Activated CD8-positive, alpha-beta T cell treated with anti-CD3 and anti-CD28 coated beads for 36 hours (primary cell): ENCODE data around the gene DEFB119. TPM values are rescaled to one million over a fixed set of nuclear protein-coding genes. Genes with fewer than 3 reads are reported as not detected.

Experiments
- ATAC-seq: fragments of 200-7000 bp; cut with Tn5 transposase; one replicate; pipeline ENCODE4 v1.10.0; 2021; ENCODE audit warnings: mild to moderate bottlenecking, moderate library complexity
- CTCF ChIA-PET: fragments of 350-600 bp; sonication (Branson Sonifier 250); formaldehyde crosslinking; loops from one replicate; lab custom pipeline; 2021; ENCODE audit warnings: antibody characterized with exemption; lab: Charles Lee
- POLR2A ChIA-PET: fragments of 350-600 bp; sonication (Branson Sonifier 250); formaldehyde crosslinking; loops from one replicate; lab custom pipeline; 2021; ENCODE audit warnings: antibody characterized with exemption; lab: Charles Lee
- DNase-seq: peaks from one replicate; pipeline ENCODE4 v3.0.0-alpha.2; 2020
- H3K27ac Mint-ChIP-seq: one replicate; pipeline ENCODE4 v1.8.0; 2021; ENCODE audit warnings: mild to moderate bottlenecking, mixed read lengths
- H3K27me3 Mint-ChIP-seq: one replicate; pipeline ENCODE4 v1.8.0; 2021; ENCODE audit warnings: mixed read lengths
- H3K36me3 Mint-ChIP-seq: one replicate; pipeline ENCODE4 v1.8.0; 2021; ENCODE audit warnings: low read depth, mixed read lengths
- H3K4me1 Mint-ChIP-seq: one replicate; pipeline ENCODE4 v1.8.0; 2021; ENCODE audit warnings: low read depth, mixed read lengths
- H3K4me3 Mint-ChIP-seq: one replicate; pipeline ENCODE4 v1.8.0; 2021; ENCODE audit warnings: mild to moderate bottlenecking, moderate library complexity, mixed read lengths
- H3K9me3 Mint-ChIP-seq: one replicate; pipeline ENCODE4 v1.8.0; 2021; ENCODE audit warnings: mixed read lengths
- intact Hi-C: fragments of 100-400 bp; cut with micrococcal nuclease; formaldehyde crosslinking; loops from one replicate; pipeline ENCODE4 v1.10.0; 2022
- total RNA-seq, 2 experiments: library from RNA; stranded (reverse); gene quantifications; one replicate each; pipeline ENCODE4 v1.2.3, GENCODE V29; 2021
- TF ChIP-seq, protein P1 (sequence below): fragments of 200-600 bp; IDR thresholded peaks from one replicate; pipeline ENCODE4 v1.8.0; 2022; ENCODE audit warnings: antibody characterized with exemption, mild to moderate bottlenecking

DEFB119 gene
- total RNA-seq, 2 experiments from 2014 or later, result not detected

DNA sequence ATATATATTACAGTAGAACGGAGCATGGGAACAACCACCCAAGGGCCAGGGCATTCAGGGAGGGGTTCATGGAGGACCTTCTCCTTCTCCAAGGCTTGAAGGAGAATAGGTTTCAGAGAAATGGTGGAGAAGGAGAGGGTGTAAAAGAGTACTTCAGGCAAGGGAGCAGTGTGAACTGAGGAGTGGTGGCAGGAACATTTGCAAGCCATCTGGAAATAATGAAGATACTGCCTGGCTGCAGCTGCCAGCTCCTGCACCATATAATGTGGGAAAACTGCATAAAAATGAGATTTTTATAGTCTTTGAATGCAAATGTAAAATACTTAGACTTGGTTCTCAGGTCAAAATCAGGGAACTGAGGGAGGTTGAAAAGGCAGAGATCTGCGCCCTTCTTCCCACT, 25.3 kb upstream of the DEFB119 start:
- POLR2A ChIA-PET, result no interaction called here
- CTCF ChIA-PET, result interaction anchor here (0.7 to 4.9 kb wide), 3 partner anchors 25 to 86 kb away, joined by 3 to 30 read pairs (median 3); partner anchors contain the start of gene DEFB123
- TF ChIP-seq, protein P1, sequence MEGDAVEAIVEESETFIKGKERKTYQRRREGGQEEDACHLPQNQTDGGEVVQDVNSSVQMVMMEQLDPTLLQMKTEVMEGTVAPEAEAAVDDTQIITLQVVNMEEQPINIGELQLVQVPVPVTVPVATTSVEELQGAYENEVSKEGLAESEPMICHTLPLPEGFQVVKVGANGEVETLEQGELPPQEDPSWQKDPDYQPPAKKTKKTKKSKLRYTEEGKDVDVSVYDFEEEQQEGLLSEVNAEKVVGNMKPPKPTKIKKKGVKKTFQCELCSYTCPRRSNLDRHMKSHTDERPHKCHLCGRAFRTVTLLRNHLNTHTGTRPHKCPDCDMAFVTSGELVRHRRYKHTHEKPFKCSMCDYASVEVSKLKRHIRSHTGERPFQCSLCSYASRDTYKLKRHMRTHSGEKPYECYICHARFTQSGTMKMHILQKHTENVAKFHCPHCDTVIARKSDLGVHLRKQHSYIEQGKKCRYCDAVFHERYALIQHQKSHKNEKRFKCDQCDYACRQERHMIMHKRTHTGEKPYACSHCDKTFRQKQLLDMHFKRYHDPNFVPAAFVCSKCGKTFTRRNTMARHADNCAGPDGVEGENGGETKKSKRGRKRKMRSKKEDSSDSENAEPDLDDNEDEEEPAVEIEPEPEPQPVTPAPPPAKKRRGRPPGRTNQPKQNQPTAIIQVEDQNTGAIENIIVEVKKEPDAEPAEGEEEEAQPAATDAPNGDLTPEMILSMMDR, result no peak

DNA sequence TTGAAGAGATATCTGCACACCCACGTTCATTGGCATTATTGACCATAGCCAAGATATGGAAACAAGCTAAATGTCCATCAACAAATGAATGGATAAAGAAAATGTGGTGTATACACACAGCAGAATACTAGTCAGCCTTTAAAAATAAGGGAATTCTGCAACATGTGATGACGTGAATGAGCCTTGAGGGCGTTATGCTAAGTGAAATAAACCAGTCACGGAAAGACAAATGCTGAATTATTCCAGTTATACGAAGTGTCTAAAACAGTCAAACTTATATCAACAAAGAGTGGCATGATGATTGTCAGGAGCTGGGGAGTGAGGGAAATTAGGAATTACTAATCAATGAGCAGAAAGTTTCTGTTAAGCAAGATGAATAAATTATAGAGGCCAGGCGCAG, 24.0 kb upstream of the DEFB119 start:
- H3K4me1 Mint-ChIP-seq, result no peaks in the 10 kb centered on the region
- peaks cover 4% of the 10 kb centered on the region for H3K27me3 Mint-ChIP-seq
- H3K4me3 Mint-ChIP-seq, result no peak overlapping the region
- TF ChIP-seq, protein P1, result no peak
- no peak for ATAC-seq
- ChIA-PET POLR2A (no interaction called here), CTCF (interaction anchor here (1.3 to 4.9 kb wide), 3 partner anchors 26 to 198 kb away, joined by 4 to 30 read pairs (median 6); partner anchors contain the start of gene DEFB123)
- H3K36me3 Mint-ChIP-seq, result no peaks in the 10 kb centered on the region
- H3K27ac Mint-ChIP-seq, result no peak overlapping the region
- H3K9me3 Mint-ChIP-seq, result peaks cover 1% of the 10 kb centered on the region
- DNase-seq, result no peak
- intact Hi-C loops, result no loop called here

More for the DNA sequence above, 25.3 kb upstream of the DEFB119 start:
- Mint-ChIP-seq H3K27me3 (peaks cover 2% of the 10 kb centered on the region), H3K4me3 (no peak overlapping the region), H3K36me3 (no peaks in the 10 kb centered on the region), H3K4me1 (no peaks in the 10 kb centered on the region), H3K27ac (no peak overlapping the region), H3K9me3 (no peaks in the 10 kb centered on the region)
- no peak for ATAC-seq
- intact Hi-C loops, result no loop called here
- no peak for DNase-seq

DNA sequence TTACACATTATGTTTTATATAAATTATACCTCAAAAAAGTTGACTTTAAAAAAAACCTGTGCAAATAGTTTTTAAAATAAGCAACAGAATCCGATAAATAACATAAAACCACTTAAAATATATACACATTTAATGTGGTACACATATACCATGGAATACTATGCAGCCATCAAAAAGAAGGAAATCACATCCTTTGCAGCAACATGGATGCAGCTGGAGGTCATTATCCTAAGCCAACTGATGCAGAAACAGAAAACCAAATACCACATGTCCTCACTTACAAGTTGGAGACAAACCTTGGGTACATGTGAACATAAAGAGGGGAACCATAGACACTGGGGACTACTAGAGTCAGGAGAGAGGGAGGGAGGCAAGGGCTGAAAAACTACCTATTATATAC, 19.6 kb upstream of the DEFB119 start:
- TF ChIP-seq, protein P1, result no peak
- ATAC-seq, result no peak
- H3K27ac Mint-ChIP-seq, result no peak overlapping the region
- no peaks in the 10 kb centered on the region for H3K4me1 Mint-ChIP-seq
- H3K27me3 Mint-ChIP-seq, result peaks cover 5% of the 10 kb centered on the region
- no peak overlapping the region for H3K4me3 Mint-ChIP-seq
- ChIA-PET POLR2A (no interaction called here), CTCF (no interaction called here)
- DNase-seq, result no peak
- H3K9me3 Mint-ChIP-seq, result peaks cover 1% of the 10 kb centered on the region
- intact Hi-C loops, result no loop called here
- no peaks in the 10 kb centered on the region for H3K36me3 Mint-ChIP-seq

DNA sequence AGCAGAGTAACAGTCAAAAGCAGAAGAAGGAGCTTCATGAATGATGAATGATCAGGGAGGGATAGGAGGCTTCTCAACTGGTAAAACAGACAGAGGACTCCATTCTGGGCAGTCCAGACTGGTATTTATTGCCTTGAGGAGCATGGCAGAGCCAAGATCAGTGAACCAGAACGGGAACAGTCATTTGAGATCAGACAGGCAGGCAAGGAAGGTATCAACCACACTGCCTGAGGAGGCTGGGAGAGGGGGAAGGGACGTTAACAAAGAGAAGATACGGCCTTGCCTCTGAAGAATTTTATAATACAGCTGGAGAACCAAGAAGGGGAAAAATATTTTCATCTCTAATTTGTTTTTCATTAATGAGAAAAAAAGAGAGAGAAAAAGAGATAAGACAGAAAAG, 15.7 kb upstream of the DEFB119 start, which contains the start of gene DEFB121:
Gene DEFB121, minus strand, starts transcription at position 101 of the 400 bp plus-strand sequence. Its CDS starts 63 bp downstream, at position 38.
- DNase-seq (no peak), ATAC-seq (no peak)
- Mint-ChIP-seq H3K9me3 (peaks cover 1% of the 10 kb centered on the region), H3K4me1 (no peaks in the 10 kb centered on the region), H3K27me3 (peaks cover 3% of the 10 kb centered on the region), H3K36me3 (no peaks in the 10 kb centered on the region), H3K27ac (no peak within 1 kb of the TSS), H3K4me3 (no peak within 1 kb of the TSS)
- ChIA-PET CTCF (no interaction called here), POLR2A (no interaction called here)
- TF ChIP-seq, protein P1, result no peak
- intact Hi-C loops, result no loop called here

DNA sequence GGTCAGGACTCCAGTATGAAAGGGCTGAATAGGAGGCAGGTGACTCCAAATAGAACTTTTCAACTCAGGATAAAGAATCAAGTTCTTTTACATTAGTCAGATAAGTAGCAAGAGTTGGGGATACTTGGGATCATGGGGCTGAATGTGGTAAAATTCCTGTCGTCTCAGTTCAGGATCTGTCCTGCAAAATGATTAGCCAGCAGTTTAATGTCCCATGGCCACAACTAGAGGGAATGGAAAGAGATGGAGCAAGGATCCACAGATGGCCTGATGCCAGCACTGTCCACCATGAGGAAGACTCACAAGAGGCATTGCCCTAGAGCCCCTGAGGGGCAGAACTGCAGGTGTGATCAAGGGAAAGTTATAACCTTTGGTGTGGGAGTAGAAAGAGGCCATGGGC, 13.5 kb upstream of the DEFB119 start:
- DNase-seq (no peak), ATAC-seq (no peak)
- no peak overlapping the region for H3K4me3 Mint-ChIP-seq
- no peaks in the 10 kb centered on the region for H3K9me3 Mint-ChIP-seq
- CTCF ChIA-PET, result no interaction called here
- intact Hi-C loops, result no loop called here
- no peak overlapping the region for H3K27ac Mint-ChIP-seq
- no peaks in the 10 kb centered on the region for H3K4me1 Mint-ChIP-seq
- no peaks in the 10 kb centered on the region for H3K36me3 Mint-ChIP-seq
- POLR2A ChIA-PET, result no interaction called here
- TF ChIP-seq, protein P1, result no peak
- peaks cover 5% of the 10 kb centered on the region for H3K27me3 Mint-ChIP-seq
